Breast epithelium (tissue), 4 donors: Measurements from ENCODE around the gene ABHD5. TPM values are rescaled to one million over a fixed set of nuclear protein-coding genes. Genes with fewer than 3 reads are reported as not detected.
"Not testable (repeated sequence)": the region's sequence is repeated elsewhere in the genome, so short reads cannot be mapped to it uniquely, and the experiment has no call there.

ENCODE experiments used
- DNase-seq, 2 donors: peaks; one replicate each; pipeline ENCODE4 v3.0.0-alpha.2; 2019; ENCODE audit warnings: low spot score in 2 of 2
- H3K27ac ChIP-seq, 2 donors: fragments of 200-600 bp; sonication (generic) in 1 of 2; one replicate each; pipeline ENCODE4 v1.5.1; 2016 to 2019; ENCODE audit warnings: mild to moderate bottlenecking in 1 of 2
- H3K27me3 ChIP-seq, 2 donors: fragments of 200-600 bp; sonication (generic) in 1 of 2; one replicate each; pipeline versions ENCODE4 v1.5.1 to v1.6.0; 2017 to 2019; ENCODE audit warnings: control low read depth in 1 of 2, mild to moderate bottlenecking in 1 of 2
- H3K36me3 ChIP-seq: fragments of 200-600 bp; one replicate; pipeline ENCODE4 v1.5.1; 2019
- H3K4me1 ChIP-seq, 2 donors: fragments of 200-600 bp; sonication (generic); one replicate each; pipeline ENCODE4 v1.5.1; 2016 to 2019; ENCODE audit warnings: control low read depth in 1 of 2
- H3K4me3 ChIP-seq, 3 donors: fragments of 200-600 bp; sonication (generic); 1 replicate in 2 of 3; 2 replicates in 1 of 3; pipeline ENCODE4 v1.5.1; 2016 to 2019; ENCODE audit warnings: mild to moderate bottlenecking in 3 of 3, moderate library complexity in 2 of 3
- H3K9me3 ChIP-seq, 2 donors: fragments of 200-600 bp; sonication (generic) in 1 of 2; one replicate each; pipeline ENCODE4 v1.5.1; 2016 to 2019; ENCODE audit warnings: control low read depth in 1 of 2
- CTCF ChIP-seq, 3 donors: fragments of 450-650 bp; IDR thresholded peaks; one replicate each; pipeline ENCODE4 v1.5.1; 2016 to 2017; ENCODE audit warnings: antibody characterized with exemption in 3 of 3, mild to moderate bottlenecking in 3 of 3, moderate library complexity in 3 of 3
- POLR2A ChIP-seq: fragments of 450-650 bp; IDR thresholded peaks from one replicate; pipeline ENCODE4 v1.6.1; 2016; ENCODE audit warnings: antibody characterized with exemption, mild to moderate bottlenecking, moderate library complexity
- POLR2AphosphoS5 ChIP-seq, 3 donors: sonication (generic); formaldehyde crosslinking; IDR thresholded peaks; one replicate each; pipeline ENCODE4 v1.6.1; 2017; ENCODE audit warnings: antibody characterized with exemption in 3 of 3
- intact Hi-C: fragments of 100-400 bp; cut with DNase I; formaldehyde crosslinking; loops from one replicate; pipeline ENCODE4 v1.15.1; 2023; ENCODE audit warnings: low total_unique reads
- total RNA-seq, 3 donors: library from RNA; depleted of rRNA; stranded (reverse); fragments of >200 nt; gene quantifications; one replicate each; pipeline ENCODE4 v1.1.0, GENCODE V29; 2016

The ABHD5 gene
- total RNA-seq, 3 donors from 2014 or later, result 40.0 to 99.9 (median 47.9) TPM

DNA sequence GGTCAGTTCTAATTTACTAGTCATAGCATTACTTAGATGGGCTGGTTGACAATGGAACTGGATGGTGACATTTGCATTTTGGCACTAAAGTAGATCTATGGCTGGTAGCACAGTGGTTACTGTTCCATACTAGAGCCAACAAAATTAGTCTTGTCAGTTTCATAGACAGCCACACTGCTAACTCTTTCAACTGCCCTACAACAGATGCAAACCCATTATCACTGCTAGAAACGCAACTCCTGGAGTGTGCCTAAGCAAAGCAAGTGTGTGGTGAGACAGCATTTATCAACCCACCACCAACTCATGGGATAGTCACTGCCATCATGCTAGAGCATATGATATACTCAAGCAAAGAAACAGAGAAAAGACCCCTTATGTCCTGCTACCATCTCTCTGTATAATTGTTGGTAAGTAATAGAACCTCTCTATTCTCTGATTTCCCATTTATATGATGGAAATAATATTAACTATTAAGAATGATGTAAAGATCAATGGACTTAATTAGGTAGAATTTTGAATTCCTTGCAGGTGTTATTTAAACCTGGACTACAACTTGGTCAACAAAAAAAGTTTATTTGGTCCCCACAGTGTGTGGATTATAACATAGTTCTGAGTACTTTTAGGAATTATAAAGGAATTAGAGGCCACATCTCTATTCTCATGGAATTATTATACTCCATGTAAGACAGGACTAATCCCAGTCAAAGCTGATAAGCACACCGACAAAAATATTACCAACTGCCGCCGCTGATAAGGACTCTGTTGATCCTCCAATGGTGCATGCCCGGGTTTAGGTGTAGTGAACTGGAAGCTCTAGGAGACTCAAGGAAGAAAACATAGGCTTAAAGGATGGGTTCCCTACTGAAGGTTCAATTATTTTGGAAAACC, 19.9 kb upstream of the ABHD5 start:
- intact Hi-C loops, result no loop called here
- DNase-seq, result no peak
- H3K9me3 ChIP-seq, result no peaks in the 10 kb centered on the region
- no peak overlapping the region for H3K4me3 ChIP-seq
- H3K27me3 ChIP-seq, result no peaks in the 10 kb centered on the region
- H3K27ac ChIP-seq, result no peak overlapping the region
- no peaks in the 10 kb centered on the region for H3K36me3 ChIP-seq
- TF ChIP-seq POLR2A (no peak), CTCF (IDR thresholded peaks at IDR 0.05) (no peak), POLR2AphosphoS5 (IDR thresholded peaks at IDR 0.05) (no peak)
- H3K4me1 ChIP-seq, result no peaks in the 10 kb centered on the region

DNA sequence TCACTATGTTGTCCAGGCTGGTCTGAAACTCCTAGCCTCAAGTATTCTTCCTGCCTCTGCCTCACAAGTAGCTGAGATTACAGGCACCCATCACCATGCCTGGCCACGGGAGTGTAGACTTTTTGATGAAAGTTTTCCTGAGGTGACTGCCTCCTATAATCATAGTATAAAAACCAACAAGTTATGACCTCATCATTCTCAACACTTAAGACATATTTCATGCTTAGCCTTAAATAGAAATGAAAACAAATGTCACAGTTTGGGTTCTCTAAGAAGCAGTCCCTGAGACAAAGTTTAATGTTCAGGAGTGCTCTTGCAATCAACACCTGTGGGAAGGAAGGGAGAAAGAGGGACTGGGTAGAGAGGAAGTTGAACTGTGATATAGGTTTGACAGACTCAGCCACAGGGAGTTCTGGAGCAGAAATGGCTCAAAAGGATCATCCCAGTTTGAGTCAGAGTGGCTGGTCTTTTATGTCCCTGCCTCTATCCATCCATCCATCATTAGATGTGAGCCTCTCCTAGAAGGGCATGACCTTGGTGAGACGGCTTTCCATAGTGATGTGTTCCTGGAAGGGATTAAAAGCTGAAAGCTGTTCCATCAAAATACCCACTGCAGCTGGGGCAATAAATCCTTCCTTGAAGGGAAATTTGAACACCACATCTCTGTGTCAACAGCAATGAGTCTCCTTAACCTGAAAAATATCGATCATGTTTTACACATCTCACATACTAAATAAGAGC, 16.2 kb upstream of the ABHD5 start:
- no peaks in the 10 kb centered on the region for H3K27me3 ChIP-seq
- no peak overlapping the region for H3K4me3 ChIP-seq
- H3K36me3 ChIP-seq, result no peaks in the 10 kb centered on the region
- no peaks in the 10 kb centered on the region for H3K9me3 ChIP-seq
- no peak for DNase-seq
- TF ChIP-seq POLR2AphosphoS5 (IDR thresholded peaks at IDR 0.05) (no peak), POLR2A (no peak), CTCF (IDR thresholded peaks at IDR 0.05) (no peak)
- H3K27ac ChIP-seq, result no peak overlapping the region
- H3K4me1 ChIP-seq, result no peaks in the 10 kb centered on the region
- intact Hi-C loops, result no loop called here

- H3K9me3 ChIP-seq, result no peaks in the 10 kb centered on the region
- H3K4me3 ChIP-seq, result no peak overlapping the region
- intact Hi-C loops, result no loop called here
- H3K36me3 ChIP-seq, result no peaks in the 10 kb centered on the region
- H3K27ac ChIP-seq, result no peak overlapping the region
- H3K4me1 ChIP-seq, result no peaks in the 10 kb centered on the region
- DNase-seq, result no peak
- TF ChIP-seq POLR2A (no peak), POLR2AphosphoS5 (IDR thresholded peaks at IDR 0.05) (no peak), CTCF (IDR thresholded peaks at IDR 0.05) (no peak)
- H3K27me3 ChIP-seq, result no peaks in the 10 kb centered on the region
Measured at GRCh38 chr3:43675593-43675992, 15.1 kb upstream of the ABHD5 start.

GRCh38 chr3:43676441-43676840, 14.3 kb upstream of the ABHD5 start:
- Histone ChIP-seq H3K4me1 (no peaks in the 10 kb centered on the region), H3K9me3 (no peaks in the 10 kb centered on the region), H3K4me3 (no peak overlapping the region), H3K27me3 (no peaks in the 10 kb centered on the region), H3K27ac (no peak overlapping the region), H3K36me3 (no peaks in the 10 kb centered on the region)
- no peak for DNase-seq
- intact Hi-C loops, result no loop called here
- TF ChIP-seq CTCF (IDR thresholded peaks at IDR 0.05), result no peak
- no peak for TF ChIP-seq POLR2A
- no peak for TF ChIP-seq POLR2AphosphoS5 (IDR thresholded peaks at IDR 0.05)

DNA sequence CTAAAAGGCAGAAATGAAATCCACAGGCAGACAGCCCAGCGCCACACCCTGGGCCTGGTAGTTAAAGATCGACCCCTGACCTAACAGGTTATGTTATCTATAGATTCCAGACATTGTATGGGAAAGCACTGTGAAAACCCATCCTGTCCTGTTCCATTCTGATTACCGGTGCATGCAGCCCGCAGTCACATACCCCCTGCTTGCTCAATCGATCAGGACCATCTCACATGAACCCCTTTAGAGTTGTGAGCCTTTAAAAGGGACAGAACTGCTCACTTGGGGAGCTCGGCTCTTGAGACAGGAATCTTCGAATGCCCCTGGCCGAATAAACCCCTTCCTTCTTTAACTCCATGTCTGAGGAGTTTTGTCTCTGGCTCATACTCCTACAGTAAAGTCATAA, 12.4 kb upstream of the ABHD5 start:
- H3K36me3 ChIP-seq, H3K4me1 ChIP-seq, H3K4me3 ChIP-seq, H3K9me3 ChIP-seq, H3K27ac ChIP-seq, H3K27me3 ChIP-seq, DNase-seq, intact Hi-C loops: not testable (repeated sequence)

DNA sequence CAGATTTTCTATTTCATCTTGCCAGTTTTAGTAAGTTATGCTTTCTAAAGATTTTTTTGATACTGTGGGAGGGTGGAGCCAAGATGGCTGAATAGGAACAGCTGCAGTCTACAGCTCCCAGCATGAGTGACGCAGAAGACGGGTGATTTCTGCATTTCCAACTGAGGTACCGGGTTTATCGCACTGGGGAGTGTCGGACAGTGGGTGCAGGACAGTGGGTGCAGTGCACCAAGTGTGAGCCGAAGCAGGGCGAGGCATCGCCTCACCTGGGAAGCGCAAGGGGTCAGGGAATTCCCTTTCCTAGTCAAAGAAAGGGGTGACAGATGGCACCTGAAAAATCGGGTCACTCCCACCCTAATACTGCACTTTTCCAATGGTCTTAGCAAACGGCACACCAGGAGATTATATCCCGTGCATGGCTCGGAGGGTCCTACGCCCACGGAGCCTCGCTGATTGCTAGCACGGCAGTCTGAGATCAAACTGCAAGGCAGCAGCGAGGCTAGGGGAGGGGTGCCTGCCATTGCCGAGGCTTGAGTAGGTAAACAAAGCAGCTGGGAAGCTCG, 11.8 kb upstream of the ABHD5 start:
- H3K4me1 ChIP-seq, H3K4me3 ChIP-seq, intact Hi-C loops, H3K27me3 ChIP-seq, H3K27ac ChIP-seq, DNase-seq, H3K9me3 ChIP-seq, H3K36me3 ChIP-seq: not testable (repeated sequence)

- intact Hi-C loops, result loop anchor here (10.0 kb wide), 1 partner anchor 364 kb away; no protein-coding TSS in a partner anchor
- DNase-seq, H3K27me3 ChIP-seq, H3K9me3 ChIP-seq, H3K36me3 ChIP-seq, H3K4me3 ChIP-seq, H3K27ac ChIP-seq, H3K4me1 ChIP-seq: not testable (repeated sequence)
Measured at GRCh38 chr3:43680857-43681256, 9.9 kb upstream of the ABHD5 start.
